HG02885 (cell line): ENCODE results near the gene DPP9.
"Not testable (repeated sequence)": the region's sequence is repeated elsewhere in the genome, so short reads cannot be mapped to it uniquely, and the experiment has no call there.

ENCODE experiments used
- ATAC-seq: cut with Tn5 transposase; IDR thresholded peaks from one replicate; pipeline ENCODE4 v1.9.1; 2021; ENCODE audit warnings: mild to moderate bottlenecking; ENCODE audit not compliant: unreplicated experiment, poor library complexity

The DPP9 gene

DNA sequence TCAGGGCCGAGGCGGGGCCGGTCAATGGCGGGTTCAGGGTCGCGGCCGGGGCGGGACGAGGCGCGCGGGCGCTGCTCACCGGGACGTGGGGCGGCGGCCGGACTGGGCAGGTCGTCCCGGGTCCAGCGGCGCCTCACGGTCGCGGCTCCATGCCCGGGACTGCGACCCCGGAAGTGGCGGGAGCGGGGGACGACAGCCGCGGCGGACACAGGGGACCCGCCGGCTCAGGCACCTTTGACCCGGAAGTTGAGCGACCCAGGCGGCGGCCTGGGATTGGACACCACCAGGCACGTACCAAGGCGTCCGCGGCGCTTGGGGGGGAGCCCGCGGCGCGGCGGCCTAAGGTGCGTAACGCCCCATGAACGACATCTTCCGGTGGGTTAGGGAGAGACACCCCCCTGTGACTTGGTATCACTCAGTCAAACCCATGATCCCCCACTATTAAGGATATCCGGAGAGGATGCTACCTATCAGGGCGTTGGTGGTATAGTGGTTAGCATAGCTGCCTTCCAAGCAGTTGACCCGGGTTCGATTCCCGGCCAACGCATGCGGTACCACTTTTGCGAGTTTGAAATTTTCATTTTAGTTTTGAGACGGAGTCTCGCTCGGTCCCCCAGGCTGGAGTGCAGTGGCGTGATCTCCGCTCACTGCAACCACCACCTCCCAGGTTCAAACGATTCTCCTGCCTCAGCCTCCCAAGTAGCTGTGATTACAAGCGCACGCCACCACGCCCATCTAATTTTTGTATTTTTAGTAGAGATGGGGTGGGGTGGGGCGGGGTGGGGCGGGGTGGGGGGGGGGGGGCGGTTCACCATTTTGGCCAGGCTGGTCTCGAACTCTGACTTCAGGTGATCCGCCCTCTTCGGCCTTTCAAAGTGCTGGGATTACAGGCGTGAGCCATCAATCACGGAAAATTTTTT lies at the start of gene DPP9:
Gene DPP9 (minus strand): TSS at position 248 of the 920 bp plus-strand sequence. CDS start 3,936 bp downstream, outside the sequence.
- ATAC-seq: peak; percentile 90

DNA sequence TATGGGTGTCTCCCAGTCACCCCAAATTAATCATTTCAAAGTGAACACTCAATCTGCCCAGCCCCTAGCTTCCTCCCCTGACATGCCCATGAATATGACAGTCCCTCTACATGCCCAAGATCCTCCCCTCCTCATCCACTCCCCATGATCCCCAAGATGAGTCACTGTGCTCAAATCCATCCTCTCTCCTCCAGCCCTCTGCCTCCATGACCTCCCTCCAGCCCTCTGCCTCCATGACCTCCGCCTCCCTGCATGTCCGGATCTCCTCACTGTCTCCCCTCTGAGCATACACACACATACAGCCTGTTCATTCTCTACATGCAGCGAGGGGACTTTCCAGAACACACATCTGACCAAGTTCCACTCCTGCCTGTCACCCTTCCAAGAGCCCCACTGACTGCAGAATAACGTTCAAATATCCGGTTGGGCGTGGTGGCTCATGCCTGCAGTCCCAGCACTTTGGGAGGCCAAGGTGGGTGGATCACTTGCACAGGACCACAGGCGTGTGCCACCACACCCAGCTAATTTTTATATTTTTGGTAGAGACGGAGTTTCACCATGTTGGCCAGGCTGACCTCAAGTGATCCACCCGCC lies 49.5 kb upstream of the DPP9 start:
- no peak for ATAC-seq

- no peak for ATAC-seq
Observed at GRCh38 chr19:4772566-4772965, 48.9 kb upstream of the DPP9 start.

DNA sequence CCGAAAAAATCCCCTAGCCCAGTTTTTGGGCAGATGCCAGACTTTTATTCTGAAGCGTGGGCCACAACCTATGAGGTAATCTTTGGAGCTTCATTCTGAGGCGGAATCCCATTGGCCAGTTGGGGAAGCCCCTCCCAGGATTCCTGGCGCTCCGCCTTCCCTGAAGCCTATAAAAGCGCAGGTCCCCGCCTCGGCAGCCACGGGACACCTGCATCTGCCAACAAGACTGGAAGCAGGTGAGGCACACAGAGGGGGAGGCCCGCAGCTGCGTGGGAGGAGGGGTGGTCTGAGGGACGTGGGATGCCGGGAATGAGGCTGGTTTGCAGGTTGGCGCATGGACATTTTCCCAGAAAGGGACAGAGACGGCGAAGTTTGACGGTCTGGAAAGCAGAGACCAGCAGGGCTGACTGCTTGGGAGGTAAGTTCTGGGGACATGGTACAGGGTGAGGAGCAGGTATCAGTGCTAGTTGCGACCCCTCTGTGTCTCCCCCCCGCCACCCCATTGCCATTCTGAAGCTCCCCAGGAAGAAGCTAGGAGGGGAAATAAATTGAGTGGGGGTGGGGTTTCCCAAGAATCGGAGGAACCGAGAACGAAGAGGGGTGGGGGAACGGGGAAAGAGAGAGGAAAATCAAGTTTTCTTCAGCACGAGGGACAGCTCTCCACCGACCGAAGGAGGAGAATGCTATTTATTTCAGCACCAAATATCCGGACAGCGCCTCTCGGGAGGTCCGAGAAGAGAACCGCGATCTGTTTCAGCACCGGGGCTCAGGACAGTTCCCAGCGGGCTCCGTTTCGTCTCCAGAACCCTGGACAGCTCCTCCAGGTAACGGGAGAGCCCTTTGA lies 45.5 kb upstream of the DPP9 start:
- ATAC-seq: no peak

DNA sequence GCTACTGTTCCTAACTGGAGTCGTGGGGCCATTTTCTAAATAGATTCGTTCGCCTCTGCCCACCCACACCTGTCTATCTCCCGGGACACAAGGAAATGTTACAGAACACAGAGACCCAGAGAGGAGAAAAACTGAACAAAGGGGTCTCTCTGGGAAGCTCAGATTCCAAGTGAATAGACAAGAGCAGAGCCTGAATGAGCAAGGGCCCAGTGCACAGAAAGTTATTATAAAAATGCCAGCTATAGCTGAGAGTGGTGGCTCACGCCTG lies 40.7 kb upstream of the DPP9 start:
- no peak for ATAC-seq

DNA sequence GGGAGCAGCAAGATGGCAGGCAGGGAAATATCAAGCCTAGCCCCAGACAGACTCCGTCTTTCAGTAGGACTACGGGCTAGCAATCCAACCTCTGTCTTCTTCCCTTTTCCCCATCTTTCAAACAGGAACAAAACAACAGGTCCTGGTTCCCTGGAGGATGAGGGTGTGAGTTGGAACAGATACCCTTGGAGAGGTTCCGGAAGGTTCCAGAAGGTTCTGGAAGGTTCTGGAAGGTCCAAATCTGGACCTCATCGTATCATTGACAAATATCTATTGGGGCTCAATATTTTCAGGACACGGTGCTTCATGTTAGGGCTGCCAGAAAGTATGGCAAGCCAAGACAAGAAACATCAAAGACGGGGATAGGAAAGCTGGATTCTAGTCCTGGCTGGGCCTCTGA lies 39.4 kb upstream of the DPP9 start:
- ATAC-seq: no peak

GRCh38 chr19:4760285-4760650 lies 36.6 kb upstream of the DPP9 start:
- ATAC-seq: no peak

GRCh38 chr19:4759388-4760284 lies 36.0 kb upstream of the DPP9 start:
- no peak for ATAC-seq

GRCh38 chr19:4758659-4759058 lies 35.0 kb upstream of the DPP9 start:
- no peak for ATAC-seq

- no peak for ATAC-seq
Observed at GRCh38 chr19:4758082-4758481, 34.4 kb upstream of the DPP9 start.

- ATAC-seq: no peak
Observed at GRCh38 chr19:4755459-4755858, 31.8 kb upstream of the DPP9 start.

- no peak for ATAC-seq
Observed at GRCh38 chr19:4754248-4754647, 30.6 kb upstream of the DPP9 start.

- ATAC-seq: no peak
Observed at GRCh38 chr19:4749870-4750590, 26.4 kb upstream of the DPP9 start.

- no peak for ATAC-seq
Observed at GRCh38 chr19:4748589-4748988, 24.9 kb upstream of the DPP9 start.

DNA sequence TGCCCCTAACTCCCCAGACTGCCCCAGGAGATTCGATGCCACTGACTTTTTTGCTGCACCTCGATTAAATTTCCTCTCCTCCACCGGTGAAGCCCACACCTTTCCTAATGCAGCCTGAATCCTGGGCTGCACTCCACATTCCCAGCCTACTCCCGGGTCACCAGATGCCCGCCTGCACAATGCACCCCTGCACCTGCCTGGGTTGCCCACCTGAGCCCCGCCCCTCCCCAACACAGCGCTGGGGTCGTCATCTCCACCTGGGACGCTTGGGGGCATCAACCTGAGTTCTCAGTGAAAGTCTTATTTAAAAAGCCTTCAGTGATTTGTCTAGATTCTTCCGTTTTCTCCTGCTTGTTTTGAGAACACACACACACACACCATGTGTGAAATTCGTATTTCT lies 24.5 kb upstream of the DPP9 start:
- ATAC-seq: no peak

DNA sequence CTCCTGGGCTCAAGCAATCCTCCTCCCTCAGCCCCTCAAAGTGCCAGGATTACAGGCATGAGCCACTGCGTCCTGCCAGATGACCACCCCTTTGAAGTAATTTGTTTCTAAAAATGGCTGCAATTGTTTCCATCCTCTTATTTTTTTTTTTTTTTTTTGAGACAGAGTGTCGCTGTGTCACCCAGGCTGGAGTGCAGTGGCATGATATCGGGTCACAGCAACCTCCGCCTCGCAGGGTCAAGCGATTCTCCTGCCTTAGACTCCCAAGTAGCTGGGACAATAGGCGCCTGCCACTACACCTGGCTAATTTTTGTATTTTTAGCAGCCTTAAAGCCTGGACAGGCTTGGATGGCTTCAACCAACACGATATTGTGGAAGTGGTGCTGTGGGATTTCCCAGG lies 22.3 kb upstream of the DPP9 start:
- ATAC-seq: no peak

DNA sequence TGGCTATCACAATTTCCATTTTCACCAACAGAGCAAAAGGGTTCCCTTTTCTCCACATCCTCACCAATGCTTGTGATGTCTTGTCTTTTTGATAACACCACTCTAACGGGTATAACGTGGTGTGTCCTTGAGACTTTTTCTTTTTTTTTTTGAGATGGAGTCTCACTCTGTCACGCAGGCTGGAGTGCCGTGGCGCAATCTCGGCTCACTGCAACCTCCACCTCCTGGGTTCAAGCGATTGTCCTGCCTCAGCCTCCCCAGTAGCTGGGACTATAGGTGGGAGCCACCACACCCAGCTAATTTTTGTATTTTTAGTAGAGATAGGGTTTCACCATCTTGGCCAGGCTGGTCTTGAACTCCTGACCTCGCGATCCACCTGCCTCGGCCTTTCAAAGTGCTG lies 21.5 kb upstream of the DPP9 start:
- ATAC-seq: not testable (repeated sequence)

GRCh38 chr19:4744451-4745174 lies 21.0 kb upstream of the DPP9 start:
- no peak for ATAC-seq
